H1 (cell line): ENCODE measurements around the gene RFX3. TPM values are rescaled to one million over a fixed set of nuclear protein-coding genes. Genes with fewer than 3 reads are reported as not detected.

Experiments
- CTCF ChIA-PET: fragments of 300-600 bp; sonication (Branson Sonifier 250); formaldehyde crosslinking; loops from one replicate; lab custom pipeline; 2021; ENCODE audit not compliant: partially characterized antibody; lab: Charles Lee
- POLR2A ChIA-PET: fragments of 300-600 bp; sonication (Branson Sonifier 250); formaldehyde crosslinking; loops from one replicate; lab custom pipeline; 2021; ENCODE audit warnings: inconsistent platforms; ENCODE audit not compliant: partially characterized antibody; lab: Charles Lee
- DNase-seq, 2 experiments: peaks; one replicate each; pipeline versions ENCODE4 v3.0.0 to v3.0.0-alpha.2; 2010 to 2022; ENCODE audit warnings: low spot score in 2 of 2, low read depth in 1 of 2, mixed read lengths in 1 of 2
- FAIRE-seq: peaks from 2 replicates; lab custom pipeline; 2011; peaks lifted over from hg19 to GRCh38; lab: Jason Lieb, UNC
- H2AFZ ChIP-seq: 2 replicates; pipeline ENCODE4 v1.8.1; 2012; ENCODE audit warnings: low read length, inconsistent platforms
- H2AK5ac ChIP-seq: 2 replicates; pipeline ENCODE4 v1.6.1; 2013; ENCODE audit warnings: low read depth, low read length
- H2BK120ac ChIP-seq: replicated peaks from 2 replicates; pipeline ENCODE3; 2013; ENCODE audit warnings: low read depth, low read length, inconsistent platforms
- H2BK12ac ChIP-seq: 2 replicates; pipeline ENCODE4 v1.6.1; 2013; ENCODE audit warnings: low read depth, low read length
- H2BK15ac ChIP-seq: 2 replicates; pipeline ENCODE4 v1.6.1; 2013; ENCODE audit warnings: low read length
- H2BK20ac ChIP-seq: 2 replicates; pipeline ENCODE4 v1.6.1; 2013; ENCODE audit warnings: low read length
- H2BK5ac ChIP-seq: 2 replicates; pipeline ENCODE4 v1.6.1; 2013; ENCODE audit warnings: low read depth, low read length
- H3K14ac ChIP-seq: 2 replicates; pipeline ENCODE4 v1.6.1; 2013; ENCODE audit warnings: inconsistent platforms; ENCODE audit not compliant: insufficient read length
- H3K18ac ChIP-seq: 2 replicates; pipeline ENCODE4 v1.6.1; 2013; ENCODE audit warnings: low read length; ENCODE audit errors: extremely low read depth
- H3K23ac ChIP-seq: 2 replicates; pipeline ENCODE4 v1.6.1; 2013; ENCODE audit warnings: inconsistent platforms; ENCODE audit not compliant: insufficient read length
- H3K23me2 ChIP-seq: 2 replicates; pipeline ENCODE4 v1.6.1; 2013; ENCODE audit warnings: low read depth, low read length
- H3K27ac ChIP-seq: 2 replicates; pipeline ENCODE4 v1.6.1; 2011; ENCODE audit warnings: low read depth, low read length, inconsistent platforms
- H3K27me3 ChIP-seq, 4 experiments: replicated peaks in 1 of 4; 1 replicate in 1 of 4; 2 replicates in 3 of 4; pipeline versions ENCODE4 v1.6.1 to v1.8.1; 2011 to 2013; ENCODE audit warnings: low read length in 3 of 4, mild to moderate bottlenecking in 3 of 4, inconsistent platforms in 2 of 4, mixed read lengths in 2 of 4, moderate library complexity in 1 of 4; ENCODE audit not compliant: control insufficient read depth in 3 of 4, insufficient read depth in 3 of 4; ENCODE audit errors: extremely low read depth in 1 of 4
- H3K36me3 ChIP-seq, 4 experiments: 2 replicates each; pipeline versions ENCODE4 v1.6.1 to v1.8.1; 2011 to 2013; ENCODE audit warnings: mild to moderate bottlenecking in 4 of 4, low read length in 3 of 4, moderate library complexity in 2 of 4, control low read depth in 1 of 4, inconsistent platforms in 1 of 4; ENCODE audit not compliant: insufficient read depth in 4 of 4, control insufficient read depth in 2 of 4
- H3K4ac ChIP-seq: replicated peaks from 2 replicates; pipeline ENCODE3; 2013; ENCODE audit warnings: low read length, low read depth, mixed read lengths, inconsistent platforms; ENCODE audit not compliant: insufficient read length
- H3K4me1 ChIP-seq, 4 experiments: replicated peaks in 1 of 4; 1 replicate in 1 of 4; 2 replicates in 3 of 4; pipeline versions ENCODE4 v1.6.1 to v1.8.1; 2011 to 2013; ENCODE audit warnings: low read length in 3 of 4, inconsistent platforms in 2 of 4, mixed read lengths in 1 of 4; ENCODE audit not compliant: insufficient read depth in 4 of 4, control insufficient read depth in 3 of 4
- H3K4me2 ChIP-seq, 2 experiments: 2 replicates each; pipeline versions ENCODE4 v1.6.1 to v1.8.1; 2011 to 2013; ENCODE audit warnings: low read depth in 2 of 2, low read length in 2 of 2, control low read depth in 1 of 2, inconsistent platforms in 1 of 2, mild to moderate bottlenecking in 1 of 2; ENCODE audit not compliant: insufficient read depth in 1 of 2
- H3K4me3 ChIP-seq, 4 experiments: fragments of 200-600, 300-600 bp in 1 of 4; sonication (generic), shearing (Covaris generic), sonication (Bioruptor Twin) in 1 of 4; 2 replicates each; pipeline versions ENCODE4 v1.5.1 to v1.8.1; 2011 to 2016; ENCODE audit warnings: low read length in 4 of 4, low read depth in 3 of 4, control low read depth in 2 of 4, inconsistent platforms in 2 of 4, mild to moderate bottlenecking in 2 of 4, mixed read lengths in 1 of 4, moderate library complexity in 1 of 4; ENCODE audit not compliant: insufficient read depth in 2 of 4; ENCODE audit errors: extremely low read depth in 1 of 4
- H3K56ac ChIP-seq: replicated peaks from 2 replicates; pipeline ENCODE3; 2013; ENCODE audit warnings: low read depth, mild to moderate bottlenecking, mixed read lengths, low read length, inconsistent platforms; ENCODE audit not compliant: insufficient read length
- H3K79me1 ChIP-seq: 2 replicates; pipeline ENCODE4 v1.6.1; 2013; ENCODE audit warnings: low read depth, low read length, control low read depth
- H3K79me2 ChIP-seq, 2 experiments: 2 replicates each; pipeline versions ENCODE4 v1.6.1 to v1.8.1; 2012 to 2013; ENCODE audit warnings: low read length in 2 of 2, mild to moderate bottlenecking in 2 of 2, inconsistent platforms in 1 of 2; ENCODE audit not compliant: insufficient read depth in 2 of 2, control insufficient read depth in 1 of 2
- H3K9ac ChIP-seq, 4 experiments: replicated peaks in 1 of 4; 1 replicate in 1 of 4; 2 replicates in 3 of 4; pipeline versions ENCODE4 v1.6.1 to v1.8.1; 2011 to 2013; ENCODE audit warnings: low read depth in 3 of 4, low read length in 3 of 4, control low read depth in 2 of 4, mild to moderate bottlenecking in 2 of 4, moderate library complexity in 2 of 4, inconsistent platforms in 1 of 4; ENCODE audit errors: extremely low read depth in 1 of 4
- H3K9me3 ChIP-seq, 2 experiments: 2 replicates each; pipeline versions ENCODE4 v1.6.1 to v1.8.1; 2012 to 2013; ENCODE audit warnings: mild to moderate bottlenecking in 2 of 2, moderate library complexity in 2 of 2, control low read depth in 1 of 2, inconsistent platforms in 1 of 2, low read depth in 1 of 2, low read length in 1 of 2, mixed read lengths in 1 of 2; ENCODE audit not compliant: insufficient read depth in 2 of 2
- H4K20me1 ChIP-seq, 2 experiments: replicated peaks in 1 of 2; 2 replicates each; pipeline versions ENCODE3 to v1.8.1; 2011 to 2013; ENCODE audit warnings: inconsistent platforms in 2 of 2, low read length in 2 of 2, mild to moderate bottlenecking in 1 of 2; ENCODE audit not compliant: insufficient read depth in 2 of 2, control insufficient read depth in 1 of 2
- H4K5ac ChIP-seq: 2 replicates; pipeline ENCODE4 v1.6.1; 2013; ENCODE audit warnings: low read length, low read depth, mixed read lengths, inconsistent platforms; ENCODE audit not compliant: insufficient read length
- H4K8ac ChIP-seq: 2 replicates; pipeline ENCODE4 v1.8.0; 2013; ENCODE audit warnings: mild to moderate bottlenecking, moderate library complexity, low read length, inconsistent platforms; ENCODE audit not compliant: insufficient read depth; ENCODE audit errors: extremely low read depth
- H4K91ac ChIP-seq: replicated peaks from 2 replicates; pipeline ENCODE3; 2013; ENCODE audit warnings: low read length, mixed read lengths, inconsistent platforms; ENCODE audit not compliant: insufficient read length
- EZH2 ChIP-seq: fragments of 200-600 bp; sonication (generic); IDR thresholded peaks from 2 replicates; pipeline ENCODE4 v1.7.1; 2012; ENCODE audit warnings: low read depth, mild to moderate bottlenecking, moderate library complexity, low read length, inconsistent platforms; ENCODE audit not compliant: severe bottlenecking
- GTF2F1 ChIP-seq: IDR thresholded peaks from 2 replicates; pipeline ENCODE4 v1.6.1; 2012; ENCODE audit warnings: low read depth, low read length, improper control_type of control experiment, borderline replicate concordance
- HDAC6 ChIP-seq: IDR thresholded peaks from one replicate; pipeline ENCODE4 v1.7.1; 2012; ENCODE audit warnings: low read depth, mild to moderate bottlenecking, inconsistent platforms, low read length, moderate library complexity
- KDM5A ChIP-seq: fragments of 200-600 bp; IDR thresholded peaks from 2 replicates; pipeline ENCODE4 v1.7.1; 2012; ENCODE audit warnings: mild to moderate bottlenecking, low read length, inconsistent platforms, mixed read lengths
- NANOG ChIP-seq: IDR thresholded peaks from 2 replicates; pipeline ENCODE4 v1.6.1; 2011; ENCODE audit warnings: low read length, low read depth, mild to moderate bottlenecking, inconsistent platforms; ENCODE audit not compliant: insufficient read depth, poor library complexity, severe bottlenecking
- RNF2 ChIP-seq: fragments of 200-900, 300-1000 bp; sonication (generic); IDR thresholded peaks from 2 replicates; pipeline ENCODE4 v1.7.1; 2016; ENCODE audit warnings: borderline replicate concordance, low read depth, mild to moderate bottlenecking, antibody characterized with exemption, low read length; ENCODE audit not compliant: poor library complexity, severe bottlenecking; ENCODE audit errors: missing control alignments
- TAF1 ChIP-seq: IDR thresholded peaks from 2 replicates; pipeline ENCODE4 v1.6.1; 2011; ENCODE audit warnings: mild to moderate bottlenecking, low read depth, low read length
- WGBS, 2 experiments: shearing (Covaris generic) in 1 of 2; methylation state at CpG; one replicate each; pipeline versions ENCODE4 v1.1.6 to v1.1.7; 2013 to 2015; ENCODE audit warnings: low lambda C conversion rate in 2 of 2, mixed read lengths in 2 of 2, inconsistent platforms in 1 of 2, low coverage in 1 of 2, missing lambda C conversion rate in 1 of 2; ENCODE audit not compliant: insufficient replicate concordance in 2 of 2, insufficient coverage in 1 of 2, insufficient read length in 1 of 2; ENCODE audit errors: extremely low coverage in 1 of 2, missing lambda C conversion rate in 1 of 2; 5-methylcytosine and 5-hydroxymethylcytosine counted together
- polyA plus RNA-seq, 7 experiments: library from polyadenylated mRNA; depleted of rRNA in 3 of 7; stranded (reverse) in 5 of 7; unstranded in 2 of 7; fragments of >200 nt in 5 of 7; fragments of 200-250 nt in 2 of 7; gene quantifications; 1 replicate in 5 of 7; 2 replicates in 1 of 7; 4 replicates in 1 of 7; pipeline versions ENCODE4 v1.2.1 to v1.2.3, GENCODE V29; 2011 to 2013; ENCODE audit warnings: missing spikeins in 2 of 7, mixed read lengths in 2 of 7
- total RNA-seq: library from RNA; stranded (reverse); fragmentation: NEBNext Ultra II Directional; extraction: Animal tissue kit (Norgen Biotek cat#: 25700); gene quantifications from 2 replicates; pipeline ENCODE4 v1.2.1, GENCODE V29; 2021

RFX3 gene
- total and polyA plus RNA-seq, 2 of the 8 experiments (the other 6 are each of a cell fraction or from before 2014, with no cell fraction given): 4.9 to 22.6 TPM

GRCh38 chr9:3569529-3569928 is 43.7 kb upstream of the RFX3 start:
- no peak overlapping the region for H3K4me2 ChIP-seq
- no peaks in the 10 kb centered on the region for H3K9me3 ChIP-seq
- ChIA-PET CTCF (interaction anchor here (0.7 kb wide), 1 partner anchor 102 kb away, joined by 3 read pairs; no protein-coding TSS in a partner anchor), POLR2A (interaction anchor here (1.1 kb wide), 1 partner anchor 34 kb away, joined by 3 read pairs; no protein-coding TSS in a partner anchor)
- H3K18ac ChIP-seq: no peak overlapping the region
- no peak overlapping the region for H2BK12ac ChIP-seq
- no peaks in the 10 kb centered on the region for H3K4me1 ChIP-seq
- no peaks in the 10 kb centered on the region for H3K36me3 ChIP-seq
- H3K79me2 ChIP-seq: no peaks in the 10 kb centered on the region
- no peak overlapping the region for H2BK120ac ChIP-seq
- no peaks in the 10 kb centered on the region for H4K20me1 ChIP-seq
- no peak overlapping the region for H2AFZ ChIP-seq
- no peak overlapping the region for H2BK20ac ChIP-seq
- H4K5ac ChIP-seq: no peak overlapping the region
- no peak overlapping the region for H3K27ac ChIP-seq
- no peaks in the 10 kb centered on the region for H3K23me2 ChIP-seq
- H3K4me3 ChIP-seq: no peak overlapping the region
- H4K91ac ChIP-seq: no peak overlapping the region
- no peak for FAIRE-seq
- H2AK5ac ChIP-seq: no peak overlapping the region
- TF ChIP-seq RNF2 (no peak), NANOG (no peak), TAF1 (no peak), KDM5A (no peak), EZH2 (no peak), GTF2F1 (no peak), HDAC6 (no peak)
- TF ChIP-seq, all 59 proteins: peak for 0
- Histone ChIP-seq H3K9ac (no peak overlapping the region), H3K23ac (no peak overlapping the region), H3K14ac (no peak overlapping the region), H3K27me3 (no peaks in the 10 kb centered on the region), H4K8ac (no peak overlapping the region), H3K79me1 (no peaks in the 10 kb centered on the region), H2BK15ac (no peak overlapping the region), H3K4ac (no peak overlapping the region), H2BK5ac (no peak overlapping the region), H3K56ac (no peak overlapping the region)
- DNase-seq: no peak
- WGBS, 2 experiments: 92% methylated on average over 1 of the region's 1 CpG; no CpG with 5 or more reads in 1 of the 2 experiments
